Measurements from ENCODE around the gene ATXN1. TPM values are rescaled to one million over a fixed set of nuclear protein-coding genes. Genes with fewer than 3 reads are reported as not detected.

ATXN1 gene
- polyA plus RNA-seq, 2 of the 4 experiments (the other 2 are of a cell fraction), result 2.9 to 8.3 TPM

GRCh38 chr6:16600701-16601100 is 160.6 kb downstream of the ATXN1 start (continued):
- TF ChIP-seq, protein P1, sequence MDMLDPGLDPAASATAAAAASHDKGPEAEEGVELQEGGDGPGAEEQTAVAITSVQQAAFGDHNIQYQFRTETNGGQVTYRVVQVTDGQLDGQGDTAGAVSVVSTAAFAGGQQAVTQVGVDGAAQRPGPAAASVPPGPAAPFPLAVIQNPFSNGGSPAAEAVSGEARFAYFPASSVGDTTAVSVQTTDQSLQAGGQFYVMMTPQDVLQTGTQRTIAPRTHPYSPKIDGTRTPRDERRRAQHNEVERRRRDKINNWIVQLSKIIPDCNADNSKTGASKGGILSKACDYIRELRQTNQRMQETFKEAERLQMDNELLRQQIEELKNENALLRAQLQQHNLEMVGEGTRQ (IDR thresholded peaks at IDR 0.05), result no peak

DNA sequence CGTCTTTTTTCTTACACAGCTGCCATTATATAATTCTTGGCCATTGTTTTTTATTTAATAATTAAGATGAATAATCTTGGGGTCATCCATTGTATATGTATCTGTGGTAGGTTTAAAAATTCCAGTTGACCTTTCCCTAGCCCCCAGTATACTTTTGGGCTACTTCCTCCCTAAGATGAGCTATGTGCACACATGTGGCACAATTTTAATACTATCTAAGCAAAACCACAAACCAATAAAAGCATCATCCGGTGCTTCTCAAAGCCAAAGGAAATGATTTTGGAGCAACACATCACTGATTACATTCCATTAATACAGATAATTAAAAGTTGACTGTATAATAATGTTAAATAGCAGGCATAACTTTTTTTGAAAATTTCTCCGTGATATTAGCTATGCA is 161.2 kb downstream of the ATXN1 start:
- TF ChIP-seq NFE2L2 (conservative IDR thresholded peaks at IDR 0.05; ENCODE audit: low read length) (no peak), NPAS2 (CRISPR knock-in tag; IDR thresholded peaks at IDR 0.05; ENCODE audit: borderline replicate concordance) (no peak), CBX8 (IDR thresholded peaks at IDR 0.05) (no peak), KDM1A (IDR thresholded peaks at IDR 0.05; ENCODE audit: low read depth) (no peak), RNF2 (IDR thresholded peaks at IDR 0.05; ENCODE audit: borderline replicate concordance, low read depth) (no peak), FOSB (CRISPR knock-in tag; IDR thresholded peaks at IDR 0.05) (no peak), RAD21 (conservative IDR thresholded peaks at IDR 0.05 in 1 of 2, IDR thresholded peaks at IDR 0.05 in 1 of 2) (no peak)
- TF ChIP-seq, protein P2, sequence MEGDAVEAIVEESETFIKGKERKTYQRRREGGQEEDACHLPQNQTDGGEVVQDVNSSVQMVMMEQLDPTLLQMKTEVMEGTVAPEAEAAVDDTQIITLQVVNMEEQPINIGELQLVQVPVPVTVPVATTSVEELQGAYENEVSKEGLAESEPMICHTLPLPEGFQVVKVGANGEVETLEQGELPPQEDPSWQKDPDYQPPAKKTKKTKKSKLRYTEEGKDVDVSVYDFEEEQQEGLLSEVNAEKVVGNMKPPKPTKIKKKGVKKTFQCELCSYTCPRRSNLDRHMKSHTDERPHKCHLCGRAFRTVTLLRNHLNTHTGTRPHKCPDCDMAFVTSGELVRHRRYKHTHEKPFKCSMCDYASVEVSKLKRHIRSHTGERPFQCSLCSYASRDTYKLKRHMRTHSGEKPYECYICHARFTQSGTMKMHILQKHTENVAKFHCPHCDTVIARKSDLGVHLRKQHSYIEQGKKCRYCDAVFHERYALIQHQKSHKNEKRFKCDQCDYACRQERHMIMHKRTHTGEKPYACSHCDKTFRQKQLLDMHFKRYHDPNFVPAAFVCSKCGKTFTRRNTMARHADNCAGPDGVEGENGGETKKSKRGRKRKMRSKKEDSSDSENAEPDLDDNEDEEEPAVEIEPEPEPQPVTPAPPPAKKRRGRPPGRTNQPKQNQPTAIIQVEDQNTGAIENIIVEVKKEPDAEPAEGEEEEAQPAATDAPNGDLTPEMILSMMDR (IDR thresholded peaks at IDR 0.05), result no peak
- no peak for ATAC-seq
- Histone ChIP-seq H3K27ac (no peak overlapping the region), H3K4me2 (no peak overlapping the region), H3K4me3 (no peak overlapping the region), H3K4me1 (no peaks in the 10 kb centered on the region), H3K9me3 (no peaks in the 10 kb centered on the region)
- no peak for FAIRE-seq
- DNase-seq (ENCODE audit: low read depth in 1 of 2, low spot score in 1 of 2), result no peak
- WGBS (ENCODE audit: missing lambda C conversion rate), result 90% methylated on average over 3 of the region's 3 CpGs
- CTCF ChIA-PET, result interaction anchor here (1.0 to 1.7 kb wide), 2 partner anchors 25 to 268 kb away, joined by 3 to 4 read pairs; no protein-coding TSS in a partner anchor
- POLR2A ChIA-PET, result no interaction called here

DNA sequence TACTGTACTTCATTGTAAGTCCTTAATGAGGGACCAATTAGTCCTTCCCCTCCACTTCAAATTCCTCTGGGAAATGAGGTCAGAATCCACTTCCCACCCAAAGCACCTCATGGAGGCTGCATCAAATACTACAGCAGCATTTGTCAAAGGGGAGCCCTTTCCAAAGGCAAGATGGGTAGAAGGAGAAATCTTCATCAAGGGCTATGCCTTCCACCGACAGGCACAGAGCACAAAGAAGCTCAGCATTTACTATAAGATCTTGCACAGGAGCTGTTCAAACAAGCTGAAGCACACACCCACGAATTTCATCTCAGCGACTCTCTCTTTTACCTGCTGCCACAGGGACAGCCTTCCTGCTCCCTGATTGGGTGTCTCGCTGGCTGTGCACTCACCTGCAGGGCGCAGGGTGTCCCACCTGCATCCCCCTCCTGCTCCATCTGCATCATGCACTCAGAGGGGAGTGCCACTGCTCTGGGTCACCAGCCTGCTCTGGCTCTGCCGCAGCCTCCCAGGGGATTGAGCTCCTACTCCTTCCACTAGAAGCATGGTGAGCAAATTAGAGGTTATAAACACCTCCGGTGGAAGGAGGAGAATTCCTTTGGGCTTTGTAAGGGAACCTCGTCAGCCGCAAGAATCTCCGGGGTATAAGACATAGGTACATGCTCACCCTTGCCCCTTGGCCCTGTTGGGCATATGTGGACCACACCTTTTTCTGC is 164.5 kb downstream of the ATXN1 start:
- 80% methylated on average over 8 of the region's 10 CpGs for WGBS (ENCODE audit: missing lambda C conversion rate)
- H3K27ac ChIP-seq, result no peak overlapping the region
- FAIRE-seq (no peak), ATAC-seq (no peak), DNase-seq (ENCODE audit: low read depth in 1 of 2, low spot score in 1 of 2) (no peak)
- H3K9me3 ChIP-seq, result no peaks in the 10 kb centered on the region
- H3K4me3 ChIP-seq, result no peak overlapping the region
- TF ChIP-seq FOSL2 (IDR thresholded peaks at IDR 0.05) (no peak), FOSL2 (CRISPR knock-in tag; IDR thresholded peaks at IDR 0.05) (no peak), CHD2 (IDR thresholded peaks at IDR 0.05; ENCODE audit: low read length, partially characterized antibody) (no peak)
- POLR2A ChIA-PET, result no interaction called here
- no peaks in the 10 kb centered on the region for H3K4me1 ChIP-seq
- CTCF ChIA-PET, result no interaction called here
- no peak overlapping the region for H3K4me2 ChIP-seq

DNA sequence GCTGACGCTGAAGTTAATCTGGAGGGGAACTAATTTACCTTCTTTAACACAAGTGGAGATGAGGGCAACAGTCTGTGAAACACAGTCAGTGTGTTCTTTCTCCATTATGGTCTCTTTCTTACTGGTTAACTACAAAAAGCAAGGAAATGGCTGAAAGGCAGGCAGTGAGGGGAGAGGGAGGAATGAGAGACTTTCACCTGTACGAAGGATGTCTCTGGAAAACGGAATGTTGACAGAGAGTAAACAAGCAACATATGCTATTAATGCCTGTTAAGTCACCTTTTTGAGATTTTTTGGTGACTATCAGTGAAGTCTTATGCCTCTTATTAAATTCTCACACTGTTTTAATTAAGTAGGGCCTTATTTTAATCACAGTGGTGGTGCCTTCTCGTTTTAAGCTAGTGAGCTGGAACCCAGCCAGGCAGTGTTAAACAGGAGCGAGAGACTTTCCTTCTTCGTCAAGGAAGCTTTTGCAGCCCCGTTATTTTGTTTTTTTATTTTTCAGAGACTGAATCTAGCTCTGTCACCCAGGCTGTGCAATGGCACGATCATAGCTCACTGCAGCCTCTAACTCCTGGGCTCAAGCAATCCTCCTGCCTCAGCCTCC is 165.6 kb downstream of the ATXN1 start:
- no peak for FAIRE-seq
- POLR2A ChIA-PET, result no interaction called here
- no peak overlapping the region for H3K4me3 ChIP-seq
- WGBS (ENCODE audit: missing lambda C conversion rate), result 77% methylated on average over 8 of the region's 8 CpGs
- H3K27ac ChIP-seq, result no peak overlapping the region
- no peak for ATAC-seq
- H3K4me1 ChIP-seq, result no peaks in the 10 kb centered on the region
- no peaks in the 10 kb centered on the region for H3K9me3 ChIP-seq
- no peak for DNase-seq (ENCODE audit: low read depth in 1 of 2, low spot score in 1 of 2)
- no peak overlapping the region for H3K4me2 ChIP-seq
- CTCF ChIA-PET, result no interaction called here
- TF ChIP-seq FOXS1 (CRISPR knock-in tag; IDR thresholded peaks at IDR 0.05) (no peak), BHLHE40 (IDR thresholded peaks at IDR 0.05; ENCODE audit: low read depth, low read length) (no peak), ZC3H11A (IDR thresholded peaks at IDR 0.05) (no peak), TFCP2L1 (CRISPR knock-in tag; IDR thresholded peaks at IDR 0.05) (no peak), PBX3 (IDR thresholded peaks at IDR 0.05) (no peak), RAD21 (conservative IDR thresholded peaks at IDR 0.05 in 1 of 2, IDR thresholded peaks at IDR 0.05 in 1 of 2) (no peak), CBX2 (IDR thresholded peaks at IDR 0.05; ENCODE audit: borderline replicate concordance, low read depth) (no peak), ZNF302 (CRISPR knock-in tag; IDR thresholded peaks at IDR 0.05) (no peak), RNF2 (IDR thresholded peaks at IDR 0.05; ENCODE audit: borderline replicate concordance, low read depth) (no peak), HOXB13 (CRISPR knock-in tag; IDR thresholded peaks at IDR 0.05; ENCODE audit: low read depth) (no peak), MYC (IDR thresholded peaks at IDR 0.05; ENCODE audit: borderline replicate concordance, low read length) (no peak), ELK1 (IDR thresholded peaks at IDR 0.05; ENCODE audit: low read depth, low read length) (no peak), EHF (CRISPR knock-in tag; IDR thresholded peaks at IDR 0.05) (no peak), JUN (IDR thresholded peaks at IDR 0.05) (no peak)
- TF ChIP-seq, protein P3, sequence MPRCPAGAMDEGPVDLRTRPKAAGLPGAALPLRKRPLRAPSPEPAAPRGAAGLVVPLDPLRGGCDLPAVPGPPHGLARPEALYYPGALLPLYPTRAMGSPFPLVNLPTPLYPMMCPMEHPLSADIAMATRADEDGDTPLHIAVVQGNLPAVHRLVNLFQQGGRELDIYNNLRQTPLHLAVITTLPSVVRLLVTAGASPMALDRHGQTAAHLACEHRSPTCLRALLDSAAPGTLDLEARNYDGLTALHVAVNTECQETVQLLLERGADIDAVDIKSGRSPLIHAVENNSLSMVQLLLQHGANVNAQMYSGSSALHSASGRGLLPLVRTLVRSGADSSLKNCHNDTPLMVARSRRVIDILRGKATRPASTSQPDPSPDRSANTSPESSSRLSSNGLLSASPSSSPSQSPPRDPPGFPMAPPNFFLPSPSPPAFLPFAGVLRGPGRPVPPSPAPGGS (IDR thresholded peaks at IDR 0.05), result no peak
- TF ChIP-seq, protein P4, sequence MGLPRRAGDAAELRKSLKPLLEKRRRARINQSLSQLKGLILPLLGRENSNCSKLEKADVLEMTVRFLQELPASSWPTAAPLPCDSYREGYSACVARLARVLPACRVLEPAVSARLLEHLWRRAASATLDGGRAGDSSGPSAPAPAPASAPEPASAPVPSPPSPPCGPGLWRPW (IDR thresholded peaks at IDR 0.05), result no peak
